ENCODE results near the gene PDSS1.
"Not testable (repeated sequence)": the region's sequence is repeated elsewhere in the genome, so short reads cannot be mapped to it uniquely, and the experiment has no call there.

- TF ChIP-seq PPARD (CRISPR knock-in tag; IDR thresholded peaks at IDR 0.05); CTCF (IDR thresholded peaks at IDR 0.05 in 2 of 3, conservative IDR thresholded peaks at IDR 0.05 in 1 of 3; ENCODE audit: insufficient read depth in 2 of 3, low read depth in 1 of 3, low read length in 3 of 3); TBL1XR1 (IDR thresholded peaks at IDR 0.05; ENCODE audit: low read length in 2 of 2); ZFX (CRISPR knock-in tag; IDR thresholded peaks at IDR 0.05); ZNF175 (CRISPR knock-in tag; IDR thresholded peaks at IDR 0.05; ENCODE audit: low read depth); JUN (IDR thresholded peaks at IDR 0.05; ENCODE audit: borderline replicate concordance, low read depth, low read length); JUN (CRISPR knock-in tag; IDR thresholded peaks at IDR 0.05; ENCODE audit: borderline replicate concordance); ZNF174 (CRISPR knock-in tag; IDR thresholded peaks at IDR 0.05); EHMT2 (IDR thresholded peaks at IDR 0.05); PHB2 (IDR thresholded peaks at IDR 0.05; ENCODE audit: low read depth); IRF9 (tag; IDR thresholded peaks at IDR 0.05); ZBTB1 (CRISPR knock-in tag; IDR thresholded peaks at IDR 0.05; ENCODE audit: borderline replicate concordance, low read depth); SAP30 (IDR thresholded peaks at IDR 0.05; ENCODE audit: borderline replicate concordance, insufficient read depth, low read depth, low read length, poor library complexity, severe bottlenecking); POLR2AphosphoS5 (IDR thresholded peaks at IDR 0.05; ENCODE audit: control insufficient read depth, insufficient read depth, low read depth, low read length): not testable (repeated sequence)
These were observed 46.0 kb upstream of the PDSS1 start for GRCh38 chr10:26651476-26651875.

All from K562 (cell line).